KBM-7 (cell line): Measurements from ENCODE around the gene CCDC69.
"Not testable (repeated sequence)": the region's sequence is repeated elsewhere in the genome, so short reads cannot be mapped to it uniquely, and the experiment has no call there.

Experiments used
- DNase-seq: peaks from one replicate; pipeline ENCODE4 v3.0.0-alpha.2; 2015
- in situ Hi-C: fragments of 300-500 bp; cut with MboI; formaldehyde crosslinking; loops from 2 replicates; pipeline ENCODE4 v1.14.3; 2020; ENCODE audit warnings: low sequenced_read_pairs, low pct_unique_long_range_greater_than_20kb, mixed read lengths

Gene CCDC69

GRCh38 chr5:151249281-151249680, 25.4 kb upstream of the CCDC69 start:
- in situ Hi-C loops, result no loop called here
- no peak for DNase-seq

- DNase-seq, result no peak
- in situ Hi-C loops, result no loop called here
Measured at GRCh38 chr5:151248651-151249050, 24.8 kb upstream of the CCDC69 start.

DNA sequence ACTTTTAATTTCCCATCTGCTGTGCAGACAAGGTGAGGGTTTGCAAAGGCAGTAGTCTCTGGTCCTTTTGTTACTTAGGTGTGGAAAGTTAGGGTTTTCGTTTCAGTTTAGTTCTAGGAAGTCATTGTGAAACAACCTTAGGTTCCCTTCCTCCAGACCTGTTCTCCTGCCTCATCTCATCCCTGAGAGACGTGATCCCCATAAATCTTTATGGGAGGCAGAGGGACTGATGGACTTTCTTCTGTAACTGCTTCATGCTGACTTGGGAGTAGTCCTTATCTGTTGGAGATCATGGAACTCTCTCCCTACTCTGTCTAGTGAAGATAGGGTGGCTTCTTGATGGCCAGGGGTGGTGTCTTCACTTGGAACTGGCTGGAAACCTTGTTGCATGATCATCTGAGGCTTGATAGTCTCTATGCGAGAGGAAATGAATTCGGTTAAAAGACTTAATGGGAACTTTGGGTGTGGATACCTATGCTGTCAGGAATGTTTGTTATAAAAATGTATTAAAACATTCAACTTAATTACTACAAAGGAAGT, 21.9 kb upstream of the CCDC69 start:
- in situ Hi-C loops, result no loop called here
- DNase-seq, result no peak

GRCh38 chr5:151244206-151244605, 20.3 kb upstream of the CCDC69 start:
- no peak for DNase-seq
- in situ Hi-C loops, result no loop called here

DNA sequence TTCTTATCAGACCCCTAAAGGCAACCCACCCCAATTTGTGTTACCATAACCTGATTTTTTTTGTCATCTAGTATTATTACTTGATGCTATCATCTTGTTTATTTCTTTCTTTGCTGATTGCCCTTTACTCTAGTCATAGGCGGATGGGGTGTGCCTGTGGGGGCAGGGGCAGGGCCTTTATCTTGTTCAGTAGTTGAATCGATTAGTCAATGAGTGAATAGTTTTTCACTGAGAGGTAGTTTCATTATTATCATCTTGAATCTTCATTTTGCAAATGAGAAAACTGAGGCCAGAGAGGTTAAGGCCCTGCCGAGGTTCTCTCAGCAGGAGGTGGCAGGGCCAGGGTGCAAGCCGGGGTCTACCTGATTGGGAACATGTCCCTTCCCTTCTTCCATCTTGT, 19.7 kb upstream of the CCDC69 start:
- DNase-seq, result no peak
- in situ Hi-C loops, result no loop called here

DNA sequence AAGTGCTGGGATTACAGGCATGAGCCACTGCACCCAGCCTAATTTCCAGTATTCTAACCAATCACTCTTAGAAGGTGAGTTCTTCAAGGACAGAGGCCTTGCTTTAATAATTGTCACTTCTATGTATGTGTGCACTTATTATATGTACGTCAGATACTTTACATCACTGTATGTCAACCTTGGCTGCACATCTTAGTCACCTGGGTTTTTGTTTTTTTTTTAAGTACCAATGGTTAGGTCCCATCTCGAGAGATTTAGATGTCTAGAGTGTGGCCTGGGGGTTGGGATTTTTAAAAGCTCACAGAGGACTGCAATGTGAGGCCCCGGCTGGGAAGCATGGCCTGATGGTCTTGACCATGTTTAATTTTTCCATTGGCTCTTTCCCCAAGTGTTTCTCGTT, 19.2 kb upstream of the CCDC69 start:
- no peak for DNase-seq
- in situ Hi-C loops, result no loop called here

- no peak for DNase-seq
- in situ Hi-C loops, result no loop called here
Measured at GRCh38 chr5:151240924-151241635, 17.2 kb upstream of the CCDC69 start.

DNA sequence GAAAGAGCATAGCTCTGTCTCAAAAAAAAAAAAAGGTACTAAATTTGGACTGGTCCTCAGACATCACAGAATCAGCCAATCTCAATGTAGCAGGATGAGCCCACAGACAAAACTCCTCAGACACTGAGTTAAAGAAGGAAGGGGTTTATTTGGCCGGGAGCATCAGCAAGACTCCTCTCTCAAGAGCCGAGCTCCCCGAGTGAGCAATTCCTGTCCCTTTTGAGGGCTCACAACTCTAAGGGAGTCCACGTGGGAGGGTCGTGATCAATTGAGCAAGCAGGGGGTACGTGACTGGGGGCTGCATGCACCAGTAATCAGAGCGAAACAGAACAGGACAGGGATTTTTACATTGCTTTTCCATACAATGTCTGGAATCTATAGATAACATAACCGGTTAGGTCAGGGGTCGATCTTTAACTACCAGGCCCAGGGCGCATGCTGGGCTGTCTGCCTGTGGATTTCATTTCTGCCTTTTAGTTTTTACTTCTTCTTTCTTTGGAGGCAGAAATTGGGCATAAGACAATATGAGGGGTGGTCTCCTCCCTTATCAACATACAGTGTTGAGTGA, 16.5 kb upstream of the CCDC69 start:
- DNase-seq, in situ Hi-C loops: not testable (repeated sequence)

GRCh38 chr5:151239237-151239861, 15.5 kb upstream of the CCDC69 start:
- DNase-seq, result peak; percentile 82
- in situ Hi-C loops, result no loop called here

GRCh38 chr5:151238303-151238741, 14.4 kb upstream of the CCDC69 start:
- DNase-seq, result no peak
- in situ Hi-C loops, result no loop called here

DNA sequence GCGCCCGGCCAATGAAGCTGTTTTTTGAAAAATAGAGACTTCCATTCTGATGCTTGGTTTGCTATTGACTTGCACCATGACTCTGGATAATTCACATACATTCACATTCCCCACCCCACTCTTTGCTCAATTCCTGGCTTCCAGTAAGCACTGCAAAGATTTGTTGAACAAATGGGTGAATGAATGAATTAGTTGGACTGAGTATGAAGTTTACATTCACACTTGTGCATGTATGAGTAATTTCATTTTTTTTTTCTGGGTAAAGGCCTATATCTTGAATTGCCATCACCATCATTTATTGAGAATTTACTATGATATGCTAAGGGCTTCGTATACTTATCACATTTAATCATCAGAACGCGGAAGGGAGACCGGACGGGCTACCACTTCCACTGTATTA, 13.8 kb upstream of the CCDC69 start:
- in situ Hi-C loops, result no loop called here
- no peak for DNase-seq

GRCh38 chr5:151236888-151237287, 13.0 kb upstream of the CCDC69 start:
- in situ Hi-C loops, result no loop called here

DNA sequence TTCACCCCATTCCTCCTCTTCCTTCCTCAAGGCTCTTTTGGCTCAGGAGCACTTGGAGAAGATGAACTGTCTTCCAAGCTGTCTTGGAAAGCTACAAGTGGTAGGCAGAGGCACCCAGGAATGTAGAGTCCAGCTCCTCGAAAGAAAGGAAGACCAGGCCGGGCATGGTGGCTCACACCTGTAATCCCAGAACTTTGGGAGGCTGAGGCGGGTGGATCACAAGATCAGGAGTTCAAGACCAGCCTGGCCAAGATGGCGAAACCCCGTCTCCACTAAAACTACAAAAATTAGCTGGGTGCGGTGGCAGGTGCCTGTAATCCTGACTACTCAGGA, 11.3 kb upstream of the CCDC69 start:
- DNase-seq, in situ Hi-C loops: not testable (repeated sequence)

More at GRCh38 chr5:151236888-151237287, 13.0 kb upstream of the CCDC69 start:
- DNase-seq, result no peak

DNA sequence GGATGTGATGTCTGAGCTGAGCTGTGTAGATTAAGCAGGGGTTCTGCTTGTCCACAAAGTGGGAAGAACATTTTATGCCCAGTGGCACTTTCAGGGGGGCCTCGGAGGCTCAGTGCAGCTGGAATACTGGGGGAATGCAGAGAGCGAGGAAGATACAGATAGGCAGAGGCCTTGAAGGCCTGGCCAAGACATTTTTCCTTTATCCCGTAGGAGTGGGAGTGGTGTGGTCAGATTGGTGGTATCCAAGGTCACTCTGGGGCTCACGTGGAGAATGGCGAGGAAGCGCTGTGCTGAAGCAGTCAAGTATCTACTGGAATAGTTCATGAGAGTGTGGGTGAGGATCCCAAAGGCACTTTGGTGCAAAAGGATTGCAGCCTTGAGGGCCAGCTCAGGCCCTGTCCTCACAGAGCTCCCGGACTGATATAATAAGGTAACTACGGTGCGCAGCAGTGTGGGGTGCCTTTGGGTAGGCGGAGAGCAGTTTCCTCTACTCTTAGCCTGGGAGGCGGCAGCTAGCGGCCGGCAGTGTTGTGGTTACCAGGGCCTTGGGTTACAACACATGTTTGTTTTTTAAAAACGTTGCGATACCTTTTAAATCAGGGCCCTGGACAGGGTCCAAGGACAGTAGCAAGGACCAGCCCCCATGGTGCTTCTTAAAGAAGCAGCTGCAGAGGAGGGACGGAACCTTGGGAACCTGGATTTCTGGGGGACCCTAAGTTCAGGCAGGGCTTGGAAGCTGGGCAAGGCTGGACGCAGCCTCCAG, 10.8 kb upstream of the CCDC69 start:
- peak; percentile 55 for DNase-seq
- in situ Hi-C loops, result no loop called here

DNA sequence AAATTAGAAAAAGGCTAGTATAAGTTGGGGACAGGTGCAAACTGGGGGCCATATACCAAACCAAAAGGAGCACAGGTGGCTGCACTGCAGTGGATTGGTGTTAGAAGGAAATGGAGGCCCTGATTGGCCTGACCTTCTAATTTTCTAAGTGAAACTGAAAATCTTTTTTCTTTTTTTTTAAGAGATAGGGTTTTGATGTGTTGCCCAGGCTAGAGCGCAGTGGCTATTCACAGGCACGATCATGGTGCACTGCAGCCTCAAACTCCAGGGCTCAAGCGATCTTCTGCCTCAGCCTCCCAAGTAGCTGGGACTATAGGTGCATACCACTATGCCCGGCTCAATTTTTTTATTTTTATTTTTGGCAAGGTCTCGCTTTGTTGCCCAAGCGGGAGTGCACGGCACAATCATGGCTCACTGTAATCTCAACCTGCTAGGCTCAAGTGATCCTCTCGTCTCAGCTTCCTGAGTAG, 9.8 kb upstream of the CCDC69 start:
- in situ Hi-C loops, result no loop called here
- DNase-seq, result no peak

GRCh38 chr5:151231359-151231758, 7.5 kb upstream of the CCDC69 start:
- no peak for DNase-seq
- in situ Hi-C loops, result no loop called here

GRCh38 chr5:151230048-151230680, 6.3 kb upstream of the CCDC69 start:
- DNase-seq, result no peak
- in situ Hi-C loops, result no loop called here

DNA sequence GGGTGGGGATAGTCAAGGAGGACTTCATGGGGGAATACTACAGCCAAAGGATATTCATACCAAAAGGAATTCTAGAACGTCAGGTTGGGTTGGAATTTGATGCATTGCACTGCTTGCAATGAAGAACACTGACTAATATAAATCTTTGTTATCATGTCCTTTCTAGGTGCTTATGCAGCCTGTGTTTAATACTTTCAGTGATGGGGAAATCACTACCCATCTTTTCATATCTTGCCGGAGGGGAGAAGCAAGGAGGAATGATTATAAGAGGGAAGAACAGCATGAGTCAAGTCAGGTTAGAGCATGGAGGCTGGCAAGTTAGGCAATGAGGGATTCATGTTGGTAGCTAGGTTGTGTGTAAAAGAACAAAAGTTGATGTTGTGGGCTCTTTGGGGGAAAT, 5.1 kb upstream of the CCDC69 start:
- in situ Hi-C loops, result no loop called here
- no peak for DNase-seq

- in situ Hi-C loops, result no loop called here
- no peak for DNase-seq
Measured at GRCh38 chr5:151227918-151228447, 4.1 kb upstream of the CCDC69 start.
